Measurements from ENCODE around the gene TUBA1C.
"Not testable (repeated sequence)": the region's sequence is repeated elsewhere in the genome, so short reads cannot be mapped to it uniquely, and the experiment has no call there.

Gene TUBA1C

GRCh38 chr12:49264873-49265792 lies at the start of gene TUBA1C:
TUBA1C (plus strand) TSS chr12:49265082; CDS start chr12:49265182, 100 bp downstream.
- peak; percentile 87 to 91 for DNase-seq (ENCODE audit: low read depth in 2 of 2)

- no peak for DNase-seq (ENCODE audit: low read depth in 2 of 2)
These were observed 45.4 kb upstream of the TUBA1C start for GRCh38 chr12:49219417-49220026.

GRCh38 chr12:49220972-49221371 lies 43.9 kb upstream of the TUBA1C start:
- no peak for DNase-seq (ENCODE audit: low read depth in 2 of 2)

- no peak for DNase-seq (ENCODE audit: low read depth in 2 of 2)
These were observed 41.8 kb upstream of the TUBA1C start for GRCh38 chr12:49223122-49223521.

- no peak for DNase-seq (ENCODE audit: low read depth in 2 of 2)
These were observed 41.1 kb upstream of the TUBA1C start for GRCh38 chr12:49223590-49224369.

GRCh38 chr12:49225576-49226166 lies 39.2 kb upstream of the TUBA1C start:
- no peak for DNase-seq (ENCODE audit: low read depth in 2 of 2)

- DNase-seq (ENCODE audit: low read depth in 2 of 2) = no peak
These were observed 37.2 kb upstream of the TUBA1C start for GRCh38 chr12:49227713-49228112.

GRCh38 chr12:49228653-49229052 lies 36.2 kb upstream of the TUBA1C start:
- no peak for DNase-seq (ENCODE audit: low read depth in 2 of 2)

GRCh38 chr12:49230176-49230804 lies 34.6 kb upstream of the TUBA1C start:
- DNase-seq (ENCODE audit: low read depth in 2 of 2) = no peak

GRCh38 chr12:49230805-49231194 lies 34.1 kb upstream of the TUBA1C start:
- no peak for DNase-seq (ENCODE audit: low read depth in 2 of 2)

GRCh38 chr12:49231878-49232655 lies 32.8 kb upstream of the TUBA1C start:
- DNase-seq (ENCODE audit: low read depth in 2 of 2) = no peak

- no peak for DNase-seq (ENCODE audit: low read depth in 2 of 2)
These were observed 31.7 kb upstream of the TUBA1C start for GRCh38 chr12:49232940-49233841.

- no peak for DNase-seq (ENCODE audit: low read depth in 2 of 2)
These were observed 30.9 kb upstream of the TUBA1C start for GRCh38 chr12:49233842-49234526.

- DNase-seq (ENCODE audit: low read depth in 2 of 2) = no peak
These were observed 28.5 kb upstream of the TUBA1C start for GRCh38 chr12:49236423-49236822.

GRCh38 chr12:49243631-49244030 lies 21.3 kb upstream of the TUBA1C start:
- DNase-seq (ENCODE audit: low read depth in 2 of 2) = no peak

- no peak for DNase-seq (ENCODE audit: low read depth in 2 of 2)
These were observed 20.7 kb upstream of the TUBA1C start for GRCh38 chr12:49244176-49244575.

GRCh38 chr12:49251357-49251756 lies 13.5 kb upstream of the TUBA1C start:
- no peak for DNase-seq (ENCODE audit: low read depth in 2 of 2)

GRCh38 chr12:49253033-49253623 lies 11.8 kb upstream of the TUBA1C start:
- DNase-seq (ENCODE audit: low read depth in 2 of 2) = no peak

- DNase-seq (ENCODE audit: low read depth in 2 of 2) = not testable (repeated sequence)
These were observed 9.4 kb upstream of the TUBA1C start for GRCh38 chr12:49255456-49255855.

All from stimulated activated CD4-positive, alpha-beta T cell treated with anti-CD3 and anti-CD28 coated beads, Interleukin-1b, Interleukin-23, amount 100 ng/mL, for 4 hours (primary cell).